ENCODE results near the gene FXYD7. TPM values are rescaled to one million over a fixed set of nuclear protein-coding genes. Genes with fewer than 3 reads are reported as not detected.
"Not testable (repeated sequence)": the region's sequence is repeated elsewhere in the genome, so short reads cannot be mapped to it uniquely, and the experiment has no call there.

Gene FXYD7
- total RNA-seq, 4 donors from 2014 or later = 0.83 to 3.7 TPM; not detected in 2

GRCh38 chr19:35125270-35125717 is 17.8 kb upstream of the FXYD7 start:
- Histone ChIP-seq H3K27ac (peak overlapping the region; percentile 85 to 96), H3K4me1 (peaks cover 0 to 11% of the 10 kb centered on the region in 2 donors), H3K27me3 (no peaks in the 10 kb centered on the region), H3K9me3 (no peaks in the 10 kb centered on the region), H3K4me3 (no peak overlapping the region), H3K36me3 (no peaks in the 10 kb centered on the region)
- TF ChIP-seq CTCF (IDR thresholded peaks at IDR 0.05) = no peak
- TF ChIP-seq POLR2A (IDR thresholded peaks at IDR 0.05) = no peak
- DNase-seq = no peak
- intact Hi-C loops (cut with DNase I; ENCODE audit: low total_unique reads) = no loop called here

- H3K4me3 ChIP-seq = no peak overlapping the region
These were observed 17.1 kb upstream of the FXYD7 start for GRCh38 chr19:35125749-35126623.

GRCh38 chr19:35126624-35126959 is 16.5 kb upstream of the FXYD7 start:
- Histone ChIP-seq H3K27ac (peak overlapping the region; percentile 85 to 96), H3K4me3 (no peak overlapping the region), H3K27me3 (no peaks in the 10 kb centered on the region), H3K4me1 (peaks cover 0 to 11% of the 10 kb centered on the region in 2 donors), H3K36me3 (no peaks in the 10 kb centered on the region), H3K9me3 (no peaks in the 10 kb centered on the region)
- intact Hi-C loops (cut with DNase I; ENCODE audit: low total_unique reads) = no loop called here
- TF ChIP-seq POLR2A (IDR thresholded peaks at IDR 0.05) = no peak
- no peak for TF ChIP-seq CTCF (IDR thresholded peaks at IDR 0.05)
- DNase-seq = no peak

More at GRCh38 chr19:35125749-35126623, 17.1 kb upstream of the FXYD7 start:
- no peak for DNase-seq
- no peak for TF ChIP-seq CTCF (IDR thresholded peaks at IDR 0.05)
- TF ChIP-seq POLR2A (IDR thresholded peaks at IDR 0.05) = no peak
- H3K27ac ChIP-seq = peak overlapping the region; percentile 85 to 96
- H3K9me3 ChIP-seq = no peaks in the 10 kb centered on the region
- peaks cover 0 to 11% of the 10 kb centered on the region in 2 donors for H3K4me1 ChIP-seq
- intact Hi-C loops (cut with DNase I; ENCODE audit: low total_unique reads) = no loop called here
- H3K36me3 ChIP-seq = no peaks in the 10 kb centered on the region
- H3K27me3 ChIP-seq = no peaks in the 10 kb centered on the region

GRCh38 chr19:35127871-35128270 is 15.2 kb upstream of the FXYD7 start:
- Histone ChIP-seq H3K27me3 (no peaks in the 10 kb centered on the region), H3K4me1 (peaks cover 0 to 11% of the 10 kb centered on the region in 2 donors), H3K36me3 (no peaks in the 10 kb centered on the region), H3K4me3 (no peak overlapping the region), H3K27ac (peak overlapping the region; percentile 85 to 96), H3K9me3 (no peaks in the 10 kb centered on the region)
- intact Hi-C loops (cut with DNase I; ENCODE audit: low total_unique reads) = no loop called here
- no peak for TF ChIP-seq POLR2A (IDR thresholded peaks at IDR 0.05)
- DNase-seq = no peak

- H3K27ac ChIP-seq = no peak overlapping the region
These were observed 14.5 kb upstream of the FXYD7 start for GRCh38 chr19:35128398-35129057.

GRCh38 chr19:35129724-35130274 is 13.3 kb upstream of the FXYD7 start:
- H3K9me3 ChIP-seq; intact Hi-C loops (cut with DNase I; ENCODE audit: low total_unique reads); H3K27ac ChIP-seq; H3K36me3 ChIP-seq; DNase-seq; H3K27me3 ChIP-seq; H3K4me3 ChIP-seq; H3K4me1 ChIP-seq: not testable (repeated sequence)

More at GRCh38 chr19:35128398-35129057, 14.5 kb upstream of the FXYD7 start:
- no peaks in the 10 kb centered on the region for H3K9me3 ChIP-seq
- H3K27me3 ChIP-seq = no peaks in the 10 kb centered on the region
- no peak for DNase-seq
- no peaks in the 10 kb centered on the region for H3K36me3 ChIP-seq
- intact Hi-C loops (cut with DNase I; ENCODE audit: low total_unique reads) = no loop called here
- H3K4me3 ChIP-seq = no peak overlapping the region
- peaks cover 0 to 11% of the 10 kb centered on the region in 2 donors for H3K4me1 ChIP-seq
- TF ChIP-seq CTCF (IDR thresholded peaks at IDR 0.05) (no peak), POLR2A (IDR thresholded peaks at IDR 0.05) (no peak)
